HepG2 (cell line): Measurements from ENCODE around the gene PRSS36. TPM values are rescaled to one million over a fixed set of nuclear protein-coding genes. Genes with fewer than 3 reads are reported as not detected.

Source experiments
- HMG20A ChIP-seq: IDR thresholded peaks from 2 replicates; pipeline ENCODE4 v1.6.1; 2016; ENCODE audit warnings: borderline replicate concordance
- NR2F6 ChIP-seq, 2 experiments: IDR thresholded peaks; 2 replicates each; pipeline ENCODE4 v1.6.1; 2016; ENCODE audit warnings: antibody characterized with exemption in 1 of 2, mild to moderate bottlenecking in 1 of 2
- POLR2G ChIP-seq: fragments of 200-400 bp; formaldehyde crosslinking; IDR thresholded peaks from 2 replicates; pipeline ENCODE4 v1.6.1; 2018; ENCODE audit warnings: mild to moderate bottlenecking, low read depth, low read length, moderate library complexity
- SIN3A ChIP-seq: IDR thresholded peaks from 2 replicates; pipeline ENCODE4 v1.6.1; 2011; ENCODE audit warnings: low read depth, mild to moderate bottlenecking, control low read depth, low read length, borderline replicate concordance
- TARDBP ChIP-seq: sonication (generic); formaldehyde crosslinking; IDR thresholded peaks from 2 replicates; pipeline ENCODE4 v1.8.0; 2022; ENCODE audit warnings: mild to moderate bottlenecking, missing genetic modification reagents
- THAP8 ChIP-seq: sonication (generic); formaldehyde crosslinking; IDR thresholded peaks from 2 replicates; pipeline ENCODE4 v1.5.1; 2020; ENCODE audit warnings: missing genetic modification reagents, mild to moderate bottlenecking, borderline replicate concordance
- TRIM24 ChIP-seq: sonication (generic); formaldehyde crosslinking; IDR thresholded peaks from 2 replicates; pipeline ENCODE4 v1.8.0; 2022; ENCODE audit warnings: mild to moderate bottlenecking, missing genetic modification reagents
- ZBTB14 ChIP-seq: sonication (generic); formaldehyde crosslinking; IDR thresholded peaks from 2 replicates; pipeline ENCODE4 v1.4.0; 2020; ENCODE audit warnings: missing genetic modification reagents
- ZNF546 ChIP-seq: sonication (generic); formaldehyde crosslinking; conservative IDR thresholded peaks from 2 replicates; pipeline ENCODE4 v1.8.1; 2023; ENCODE audit warnings: mild to moderate bottlenecking, missing genetic modification reagents
- ZNF7 ChIP-seq: IDR thresholded peaks from 2 replicates; pipeline ENCODE4 v1.6.1; 2016; ENCODE audit warnings: missing biosample characterization, missing genetic modification reagents
- polyA plus RNA-seq, 8 experiments: library from polyadenylated mRNA; depleted of rRNA in 3 of 8; stranded (reverse) in 7 of 8; unstranded in 1 of 8; fragments of >200 nt; fragmentation: Illumina TruSeq in 4 of 8; extraction: Trizol in 4 of 8; gene quantifications; 2 replicates each; pipeline versions ENCODE4 v1.2.1 to v1.2.3, GENCODE V29; 2011 to 2016; ENCODE audit warnings: low read depth in 4 of 8, missing spikeins in 1 of 8, mixed read lengths in 1 of 8; ENCODE audit not compliant: insufficient read depth in 1 of 8
- total RNA-seq, 5 experiments: library from RNA; depleted of rRNA; stranded (reverse); fragments of >200 nt; fragmentation: Illumina TruSeq; extraction: Trizol; gene quantifications; 2 replicates each; pipeline ENCODE4 v1.2.3, GENCODE V29; 2016; ENCODE audit warnings: low read depth in 1 of 5
- TF ChIP-seq, protein P1 (sequence below): sonication (generic); formaldehyde crosslinking; IDR thresholded peaks from 2 replicates; pipeline ENCODE4 v1.5.1; 2020; ENCODE audit warnings: mild to moderate bottlenecking, missing genetic modification reagents, borderline replicate concordance
- TF ChIP-seq, protein P2 (sequence below): sonication (generic); formaldehyde crosslinking; IDR thresholded peaks from 2 replicates; pipeline ENCODE4 v1.4.0; 2020; ENCODE audit warnings: low read depth, mild to moderate bottlenecking, missing genetic modification reagents
- TF ChIP-seq, protein P3 (sequence below): sonication (generic); formaldehyde crosslinking; IDR thresholded peaks from 2 replicates; pipeline ENCODE4 v1.4.0; 2020; ENCODE audit warnings: missing genetic modification reagents, mild to moderate bottlenecking, borderline replicate concordance
- TF ChIP-seq, protein P4 (sequence below): sonication (generic); formaldehyde crosslinking; conservative IDR thresholded peaks from 2 replicates; pipeline ENCODE4 v1.4.0; 2020; ENCODE audit warnings: missing genetic modification reagents

PRSS36 gene
- total and polyA plus RNA-seq, 2 of the 13 experiments (the other 11 are each of a cell fraction or from before 2014, with no cell fraction given), result 1.5 to 2.1 TPM

GRCh38 chr16:31179219-31179746 is 29.4 kb upstream of the PRSS36 start (continued):
- TF ChIP-seq, protein P1, sequence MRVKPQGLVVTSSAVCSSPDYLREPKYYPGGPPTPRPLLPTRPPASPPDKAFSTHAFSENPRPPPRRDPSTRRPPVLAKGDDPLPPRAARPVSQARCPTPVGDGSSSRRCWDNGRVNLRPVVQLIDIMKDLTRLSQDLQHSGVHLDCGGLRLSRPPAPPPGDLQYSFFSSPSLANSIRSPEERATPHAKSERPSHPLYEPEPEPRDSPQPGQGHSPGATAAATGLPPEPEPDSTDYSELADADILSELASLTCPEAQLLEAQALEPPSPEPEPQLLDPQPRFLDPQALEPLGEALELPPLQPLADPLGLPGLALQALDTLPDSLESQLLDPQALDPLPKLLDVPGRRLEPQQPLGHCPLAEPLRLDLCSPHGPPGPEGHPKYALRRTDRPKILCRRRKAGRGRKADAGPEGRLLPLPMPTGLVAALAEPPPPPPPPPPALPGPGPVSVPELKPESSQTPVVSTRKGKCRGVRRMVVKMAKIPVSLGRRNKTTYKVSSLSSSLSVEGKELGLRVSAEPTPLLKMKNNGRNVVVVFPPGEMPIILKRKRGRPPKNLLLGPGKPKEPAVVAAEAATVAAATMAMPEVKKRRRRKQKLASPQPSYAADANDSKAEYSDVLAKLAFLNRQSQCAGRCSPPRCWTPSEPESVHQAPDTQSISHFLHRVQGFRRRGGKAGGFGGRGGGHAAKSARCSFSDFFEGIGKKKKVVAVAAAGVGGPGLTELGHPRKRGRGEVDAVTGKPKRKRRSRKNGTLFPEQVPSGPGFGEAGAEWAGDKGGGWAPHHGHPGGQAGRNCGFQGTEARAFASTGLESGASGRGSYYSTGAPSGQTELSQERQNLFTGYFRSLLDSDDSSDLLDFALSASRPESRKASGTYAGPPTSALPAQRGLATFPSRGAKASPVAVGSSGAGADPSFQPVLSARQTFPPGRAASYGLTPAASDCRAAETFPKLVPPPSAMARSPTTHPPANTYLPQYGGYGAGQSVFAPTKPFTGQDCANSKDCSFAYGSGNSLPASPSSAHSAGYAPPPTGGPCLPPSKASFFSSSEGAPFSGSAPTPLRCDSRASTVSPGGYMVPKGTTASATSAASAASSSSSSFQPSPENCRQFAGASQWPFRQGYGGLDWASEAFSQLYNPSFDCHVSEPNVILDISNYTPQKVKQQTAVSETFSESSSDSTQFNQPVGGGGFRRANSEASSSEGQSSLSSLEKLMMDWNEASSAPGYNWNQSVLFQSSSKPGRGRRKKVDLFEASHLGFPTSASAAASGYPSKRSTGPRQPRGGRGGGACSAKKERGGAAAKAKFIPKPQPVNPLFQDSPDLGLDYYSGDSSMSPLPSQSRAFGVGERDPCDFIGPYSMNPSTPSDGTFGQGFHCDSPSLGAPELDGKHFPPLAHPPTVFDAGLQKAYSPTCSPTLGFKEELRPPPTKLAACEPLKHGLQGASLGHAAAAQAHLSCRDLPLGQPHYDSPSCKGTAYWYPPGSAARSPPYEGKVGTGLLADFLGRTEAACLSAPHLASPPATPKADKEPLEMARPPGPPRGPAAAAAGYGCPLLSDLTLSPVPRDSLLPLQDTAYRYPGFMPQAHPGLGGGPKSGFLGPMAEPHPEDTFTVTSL (CRISPR knock-in tag), result no peak
- TF ChIP-seq TRIM24 (no peak), SIN3A (peak; percentile 54; the same call in 1 of the 2 replicates), ZBTB14 (CRISPR knock-in tag) (no peak), THAP8 (CRISPR knock-in tag) (peak; percentile 87; the same call in 1 of the 2 replicates), NR2F6 (IDR thresholded peaks at IDR 0.05) (no peak), NR2F6 (CRISPR knock-in tag; IDR thresholded peaks at IDR 0.05) (no peak), HMG20A (CRISPR knock-in tag) (no peak), ZNF546 (CRISPR knock-in tag) (no peak; the same call in 1 of the 2 replicates), TARDBP (CRISPR knock-in tag) (no peak), ZNF7 (no peak), POLR2G (no peak)
- TF ChIP-seq, protein P2, sequence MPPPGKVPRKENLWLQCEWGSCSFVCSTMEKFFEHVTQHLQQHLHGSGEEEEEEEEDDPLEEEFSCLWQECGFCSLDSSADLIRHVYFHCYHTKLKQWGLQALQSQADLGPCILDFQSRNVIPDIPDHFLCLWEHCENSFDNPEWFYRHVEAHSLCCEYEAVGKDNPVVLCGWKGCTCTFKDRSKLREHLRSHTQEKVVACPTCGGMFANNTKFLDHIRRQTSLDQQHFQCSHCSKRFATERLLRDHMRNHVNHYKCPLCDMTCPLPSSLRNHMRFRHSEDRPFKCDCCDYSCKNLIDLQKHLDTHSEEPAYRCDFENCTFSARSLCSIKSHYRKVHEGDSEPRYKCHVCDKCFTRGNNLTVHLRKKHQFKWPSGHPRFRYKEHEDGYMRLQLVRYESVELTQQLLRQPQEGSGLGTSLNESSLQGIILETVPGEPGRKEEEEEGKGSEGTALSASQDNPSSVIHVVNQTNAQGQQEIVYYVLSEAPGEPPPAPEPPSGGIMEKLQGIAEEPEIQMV (CRISPR knock-in tag), result no peak
- TF ChIP-seq, protein P3, sequence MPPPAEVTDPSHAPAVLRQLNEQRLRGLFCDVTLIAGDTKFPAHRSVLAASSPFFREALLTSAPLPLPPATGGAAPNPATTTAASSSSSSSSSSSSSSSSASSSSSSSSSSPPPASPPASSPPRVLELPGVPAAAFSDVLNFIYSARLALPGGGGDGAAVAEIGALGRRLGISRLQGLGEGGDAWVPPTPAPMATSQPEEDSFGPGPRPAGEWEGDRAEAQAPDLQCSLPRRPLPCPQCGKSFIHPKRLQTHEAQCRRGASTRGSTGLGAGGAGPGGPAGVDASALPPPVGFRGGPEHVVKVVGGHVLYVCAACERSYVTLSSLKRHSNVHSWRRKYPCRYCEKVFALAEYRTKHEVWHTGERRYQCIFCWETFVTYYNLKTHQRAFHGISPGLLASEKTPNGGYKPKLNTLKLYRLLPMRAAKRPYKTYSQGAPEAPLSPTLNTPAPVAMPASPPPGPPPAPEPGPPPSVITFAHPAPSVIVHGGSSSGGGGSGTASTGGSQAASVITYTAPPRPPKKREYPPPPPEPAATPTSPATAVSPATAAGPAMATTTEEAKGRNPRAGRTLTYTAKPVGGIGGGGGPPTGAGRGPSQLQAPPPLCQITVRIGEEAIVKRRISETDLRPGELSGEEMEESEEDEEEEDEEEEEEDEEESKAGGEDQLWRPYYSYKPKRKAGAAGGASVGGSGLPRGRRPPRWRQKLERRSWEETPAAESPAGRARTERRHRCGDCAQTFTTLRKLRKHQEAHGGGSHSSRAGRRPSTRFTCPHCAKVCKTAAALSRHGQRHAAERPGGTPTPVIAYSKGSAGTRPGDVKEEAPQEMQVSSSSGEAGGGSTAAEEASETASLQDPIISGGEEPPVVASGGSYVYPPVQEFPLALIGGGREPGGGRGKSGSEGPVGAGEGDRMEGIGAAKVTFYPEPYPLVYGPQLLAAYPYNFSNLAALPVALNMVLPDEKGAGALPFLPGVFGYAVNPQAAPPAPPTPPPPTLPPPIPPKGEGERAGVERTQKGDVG (CRISPR knock-in tag), result 0 out of 2 replicates have a peak, but pooled peaks have one; percentile 15
- TF ChIP-seq, protein P4, sequence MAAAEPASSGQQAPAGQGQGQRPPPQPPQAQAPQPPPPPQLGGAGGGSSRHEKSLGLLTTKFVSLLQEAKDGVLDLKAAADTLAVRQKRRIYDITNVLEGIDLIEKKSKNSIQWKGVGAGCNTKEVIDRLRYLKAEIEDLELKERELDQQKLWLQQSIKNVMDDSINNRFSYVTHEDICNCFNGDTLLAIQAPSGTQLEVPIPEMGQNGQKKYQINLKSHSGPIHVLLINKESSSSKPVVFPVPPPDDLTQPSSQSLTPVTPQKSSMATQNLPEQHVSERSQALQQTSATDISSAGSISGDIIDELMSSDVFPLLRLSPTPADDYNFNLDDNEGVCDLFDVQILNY (CRISPR knock-in tag), result no peak
